SK-N-SH (cell line): Measurements from ENCODE around the gene SFXN1.

Source experiments
- EZH2phosphoT487 ChIP-seq: fragments of 200-600 bp; sonication (generic); IDR thresholded peaks from 2 replicates; pipeline ENCODE4 v1.6.1; 2017; ENCODE audit warnings: low read depth, mixed run types, mild to moderate bottlenecking, antibody characterized with exemption, moderate library complexity, borderline replicate concordance
- JUND ChIP-seq: IDR thresholded peaks from 2 replicates; pipeline ENCODE4 v1.4.0; 2012
- MAX ChIP-seq: IDR thresholded peaks from 2 replicates; pipeline ENCODE4 v1.4.0; 2012; ENCODE audit warnings: low read depth
- POLR2AphosphoS5 ChIP-seq: IDR thresholded peaks from 2 replicates; pipeline ENCODE4 v1.6.1; 2012; ENCODE audit warnings: low read depth, low read length
- SIN3A ChIP-seq: IDR thresholded peaks from 2 replicates; pipeline ENCODE4 v1.6.1; 2012; ENCODE audit warnings: low read depth, mild to moderate bottlenecking, low read length, moderate library complexity, borderline replicate concordance
- TAF1 ChIP-seq: IDR thresholded peaks from 2 replicates; pipeline ENCODE4 v1.6.1; 2012; ENCODE audit warnings: low read depth, mild to moderate bottlenecking, low read length, moderate library complexity, borderline replicate concordance
- TEAD4 ChIP-seq: IDR thresholded peaks from 2 replicates; pipeline ENCODE4 v1.4.0; 2012; ENCODE audit warnings: mild to moderate bottlenecking, borderline replicate concordance; ENCODE audit not compliant: insufficient read depth
- TF ChIP-seq, protein P1 (sequence below): fragments of 200-600 bp; sonication (generic); IDR thresholded peaks from 2 replicates; pipeline ENCODE4 v1.6.1; 2017; ENCODE audit warnings: antibody characterized with exemption, mild to moderate bottlenecking, moderate library complexity

- TF ChIP-seq EZH2phosphoT487 (no peak), TAF1 (no peak), SIN3A (no peak), TEAD4 (no peak), MAX (no peak), JUND (no peak), POLR2AphosphoS5 (no peak)
- TF ChIP-seq, protein P1, sequence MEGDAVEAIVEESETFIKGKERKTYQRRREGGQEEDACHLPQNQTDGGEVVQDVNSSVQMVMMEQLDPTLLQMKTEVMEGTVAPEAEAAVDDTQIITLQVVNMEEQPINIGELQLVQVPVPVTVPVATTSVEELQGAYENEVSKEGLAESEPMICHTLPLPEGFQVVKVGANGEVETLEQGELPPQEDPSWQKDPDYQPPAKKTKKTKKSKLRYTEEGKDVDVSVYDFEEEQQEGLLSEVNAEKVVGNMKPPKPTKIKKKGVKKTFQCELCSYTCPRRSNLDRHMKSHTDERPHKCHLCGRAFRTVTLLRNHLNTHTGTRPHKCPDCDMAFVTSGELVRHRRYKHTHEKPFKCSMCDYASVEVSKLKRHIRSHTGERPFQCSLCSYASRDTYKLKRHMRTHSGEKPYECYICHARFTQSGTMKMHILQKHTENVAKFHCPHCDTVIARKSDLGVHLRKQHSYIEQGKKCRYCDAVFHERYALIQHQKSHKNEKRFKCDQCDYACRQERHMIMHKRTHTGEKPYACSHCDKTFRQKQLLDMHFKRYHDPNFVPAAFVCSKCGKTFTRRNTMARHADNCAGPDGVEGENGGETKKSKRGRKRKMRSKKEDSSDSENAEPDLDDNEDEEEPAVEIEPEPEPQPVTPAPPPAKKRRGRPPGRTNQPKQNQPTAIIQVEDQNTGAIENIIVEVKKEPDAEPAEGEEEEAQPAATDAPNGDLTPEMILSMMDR = no peak
Measured at GRCh38 chr5:175472378-175472777, 6.0 kb upstream of the SFXN1 start.
